ENCODE results near the gene NAALADL2. TPM values are rescaled to one million over a fixed set of nuclear protein-coding genes. Genes with fewer than 3 reads are reported as not detected.

Gene NAALADL2
- total RNA-seq, 1 donor from 2014 or later: 1.6 TPM

DNA sequence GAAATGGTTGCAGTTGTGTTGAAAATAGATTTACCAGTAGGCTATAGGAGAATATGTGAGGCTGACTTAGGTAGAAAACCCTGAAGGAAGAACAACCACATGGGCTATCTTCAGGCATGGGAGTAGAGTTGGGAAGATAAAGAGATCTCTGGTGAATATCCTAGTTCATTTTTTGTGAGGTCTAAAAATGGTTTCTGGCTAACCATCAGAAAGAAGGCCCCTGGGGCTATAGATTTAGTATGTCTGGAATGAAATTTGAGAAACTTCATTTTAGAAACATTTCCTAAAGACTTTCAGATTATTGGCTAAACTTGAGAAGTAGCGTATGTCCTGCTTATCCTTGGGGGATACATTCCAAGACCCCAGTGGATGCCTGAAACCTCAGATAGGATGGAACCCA is 148.2 kb downstream of the NAALADL2 start:
- no peak for DNase-seq
- Mint-ChIP-seq H3K4me3 (ENCODE audit: unreplicated experiment) (no peak overlapping the region), H3K36me3 (ENCODE audit: unreplicated experiment) (no peaks in the 10 kb centered on the region), H3K4me1 (ENCODE audit: low read depth, unreplicated experiment) (peaks cover 3% of the 10 kb centered on the region), H3K27me3 (ENCODE audit: unreplicated experiment) (no peaks in the 10 kb centered on the region), H3K9me3 (ENCODE audit: unreplicated experiment) (no peaks in the 10 kb centered on the region), H3K27ac (ENCODE audit: unreplicated experiment) (no peak overlapping the region)
- TF ChIP-seq, protein P1, sequence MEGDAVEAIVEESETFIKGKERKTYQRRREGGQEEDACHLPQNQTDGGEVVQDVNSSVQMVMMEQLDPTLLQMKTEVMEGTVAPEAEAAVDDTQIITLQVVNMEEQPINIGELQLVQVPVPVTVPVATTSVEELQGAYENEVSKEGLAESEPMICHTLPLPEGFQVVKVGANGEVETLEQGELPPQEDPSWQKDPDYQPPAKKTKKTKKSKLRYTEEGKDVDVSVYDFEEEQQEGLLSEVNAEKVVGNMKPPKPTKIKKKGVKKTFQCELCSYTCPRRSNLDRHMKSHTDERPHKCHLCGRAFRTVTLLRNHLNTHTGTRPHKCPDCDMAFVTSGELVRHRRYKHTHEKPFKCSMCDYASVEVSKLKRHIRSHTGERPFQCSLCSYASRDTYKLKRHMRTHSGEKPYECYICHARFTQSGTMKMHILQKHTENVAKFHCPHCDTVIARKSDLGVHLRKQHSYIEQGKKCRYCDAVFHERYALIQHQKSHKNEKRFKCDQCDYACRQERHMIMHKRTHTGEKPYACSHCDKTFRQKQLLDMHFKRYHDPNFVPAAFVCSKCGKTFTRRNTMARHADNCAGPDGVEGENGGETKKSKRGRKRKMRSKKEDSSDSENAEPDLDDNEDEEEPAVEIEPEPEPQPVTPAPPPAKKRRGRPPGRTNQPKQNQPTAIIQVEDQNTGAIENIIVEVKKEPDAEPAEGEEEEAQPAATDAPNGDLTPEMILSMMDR (IDR thresholded peaks at IDR 0.05; ENCODE audit: partially characterized antibody, unreplicated experiment): no peak

DNA sequence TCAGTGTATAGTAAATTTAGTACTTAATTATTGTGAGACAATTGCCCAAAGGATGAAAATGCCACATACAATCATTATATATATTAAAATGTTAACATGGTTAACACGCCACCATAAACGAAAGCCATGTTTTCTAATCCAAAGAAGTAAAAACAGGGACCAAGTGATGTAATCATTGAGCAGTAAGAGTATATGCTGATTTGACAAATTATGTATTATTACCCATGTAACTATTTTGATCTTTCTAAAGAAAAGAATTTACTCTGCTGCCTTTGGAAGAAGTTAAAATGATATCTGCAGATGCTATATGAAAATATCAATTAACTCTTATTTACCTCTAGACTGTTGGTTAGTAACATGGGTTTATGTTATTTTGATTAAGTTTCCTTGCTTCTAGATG is 150.2 kb downstream of the NAALADL2 start:
- Mint-ChIP-seq H3K27ac (ENCODE audit: unreplicated experiment) (no peak overlapping the region), H3K4me3 (ENCODE audit: unreplicated experiment) (no peak overlapping the region), H3K4me1 (ENCODE audit: low read depth, unreplicated experiment) (no peaks in the 10 kb centered on the region), H3K27me3 (ENCODE audit: unreplicated experiment) (no peaks in the 10 kb centered on the region), H3K9me3 (ENCODE audit: unreplicated experiment) (no peaks in the 10 kb centered on the region), H3K36me3 (ENCODE audit: unreplicated experiment) (no peaks in the 10 kb centered on the region)
- DNase-seq: no peak
- TF ChIP-seq, protein P1 (IDR thresholded peaks at IDR 0.05; ENCODE audit: partially characterized antibody, unreplicated experiment): no peak

DNA sequence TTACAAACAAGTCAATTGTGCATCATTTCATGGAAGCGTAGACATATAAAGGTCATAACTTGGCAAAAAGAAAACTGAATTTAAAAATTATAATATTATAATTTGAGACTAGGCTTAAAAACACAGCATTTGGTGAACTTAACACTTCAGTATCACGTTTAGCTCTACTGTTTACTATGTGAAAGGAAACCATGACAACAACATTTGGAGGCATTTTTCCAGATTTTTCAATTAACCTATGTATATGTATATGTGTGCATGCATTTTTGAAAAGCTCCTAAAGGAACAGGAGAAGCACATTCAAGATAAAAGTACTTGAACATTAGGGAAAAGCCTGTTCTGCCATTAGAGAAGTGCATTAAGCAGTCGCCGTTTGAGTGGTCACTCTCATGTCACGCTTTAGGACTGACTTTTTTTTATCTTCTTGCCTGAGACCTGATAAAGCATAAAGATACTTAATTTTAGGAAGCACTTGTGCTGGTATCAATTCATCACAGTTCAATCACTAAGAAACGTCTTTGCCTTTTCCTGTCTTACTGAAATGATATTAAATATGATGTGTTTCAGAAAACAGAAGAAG is 156.0 kb downstream of the NAALADL2 start:
- H3K9me3 Mint-ChIP-seq (ENCODE audit: unreplicated experiment): no peaks in the 10 kb centered on the region
- no peak for DNase-seq
- no peak overlapping the region for H3K27ac Mint-ChIP-seq (ENCODE audit: unreplicated experiment)
- no peaks in the 10 kb centered on the region for H3K27me3 Mint-ChIP-seq (ENCODE audit: unreplicated experiment)
- TF ChIP-seq, protein P1 (IDR thresholded peaks at IDR 0.05; ENCODE audit: partially characterized antibody, unreplicated experiment): no peak
- peaks cover 2% of the 10 kb centered on the region for H3K4me1 Mint-ChIP-seq (ENCODE audit: low read depth, unreplicated experiment)
- H3K36me3 Mint-ChIP-seq (ENCODE audit: unreplicated experiment): no peaks in the 10 kb centered on the region
- H3K4me3 Mint-ChIP-seq (ENCODE audit: unreplicated experiment): no peak overlapping the region

DNA sequence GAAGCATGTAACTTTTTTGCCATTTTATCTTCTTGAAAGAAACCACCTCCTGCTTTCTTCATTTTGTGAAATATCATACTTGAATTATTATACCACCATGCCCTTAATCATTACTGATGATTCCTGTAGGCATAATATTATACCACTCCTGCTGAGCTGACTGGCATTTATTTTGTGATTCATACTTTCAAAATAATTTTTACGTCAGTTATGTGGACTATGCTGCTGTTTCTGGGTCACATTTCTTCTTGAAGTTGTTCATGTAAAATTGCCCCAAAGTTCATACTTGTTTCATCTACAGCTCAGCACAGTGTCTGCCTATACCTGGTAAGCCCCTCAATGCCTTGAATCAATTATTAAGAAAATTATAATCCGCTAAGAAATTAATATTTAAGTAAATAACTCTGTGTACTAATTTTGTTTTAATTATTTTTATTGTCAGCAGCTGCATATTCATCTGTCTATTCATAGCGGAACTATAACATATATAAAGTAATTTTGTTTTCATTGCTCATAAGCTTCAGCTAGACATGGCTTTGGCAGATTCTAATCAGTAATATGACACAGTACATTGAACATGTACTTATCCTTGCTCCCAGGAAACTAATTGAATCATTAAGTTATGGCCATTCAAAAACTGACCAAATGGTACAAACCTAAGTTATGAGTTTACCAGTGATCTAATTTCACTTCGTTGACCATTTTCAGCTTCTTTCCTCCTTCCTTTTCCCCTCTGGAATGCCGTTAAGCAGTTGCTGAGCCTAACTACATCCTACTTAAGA is 160.0 kb downstream of the NAALADL2 start:
- Mint-ChIP-seq H3K9me3 (ENCODE audit: unreplicated experiment) (no peaks in the 10 kb centered on the region), H3K27ac (ENCODE audit: unreplicated experiment) (no peak overlapping the region), H3K4me1 (ENCODE audit: low read depth, unreplicated experiment) (peaks cover 2% of the 10 kb centered on the region), H3K4me3 (ENCODE audit: unreplicated experiment) (no peak overlapping the region), H3K27me3 (ENCODE audit: unreplicated experiment) (no peaks in the 10 kb centered on the region), H3K36me3 (ENCODE audit: unreplicated experiment) (no peaks in the 10 kb centered on the region)
- no peak for DNase-seq
- TF ChIP-seq, protein P1 (IDR thresholded peaks at IDR 0.05; ENCODE audit: partially characterized antibody, unreplicated experiment): no peak

DNA sequence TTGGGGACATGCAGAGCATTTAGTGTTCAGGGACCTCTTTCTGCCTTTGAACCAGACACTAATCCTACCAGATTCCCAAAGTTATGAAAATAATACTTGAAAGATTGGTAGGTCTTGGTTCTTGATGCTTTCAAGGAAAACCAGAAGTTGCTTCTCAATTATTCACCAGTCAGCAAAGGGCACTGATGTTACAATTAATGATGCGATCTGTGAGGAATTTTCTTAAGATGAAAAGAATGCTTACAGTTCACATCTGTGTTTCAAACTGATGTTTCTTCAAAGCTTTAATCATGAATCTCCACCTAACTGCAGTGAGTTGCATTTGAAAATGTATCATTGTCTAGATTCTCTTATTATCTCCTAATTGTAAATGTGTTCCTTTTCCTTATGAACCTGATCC is 161.0 kb downstream of the NAALADL2 start:
- H3K4me3 Mint-ChIP-seq (ENCODE audit: unreplicated experiment): no peak overlapping the region
- TF ChIP-seq, protein P1 (IDR thresholded peaks at IDR 0.05; ENCODE audit: partially characterized antibody, unreplicated experiment): no peak
- H3K36me3 Mint-ChIP-seq (ENCODE audit: unreplicated experiment): no peaks in the 10 kb centered on the region
- H3K27me3 Mint-ChIP-seq (ENCODE audit: unreplicated experiment): no peaks in the 10 kb centered on the region
- DNase-seq: no peak
- H3K27ac Mint-ChIP-seq (ENCODE audit: unreplicated experiment): no peak overlapping the region
- H3K9me3 Mint-ChIP-seq (ENCODE audit: unreplicated experiment): no peaks in the 10 kb centered on the region
- peaks cover 2% of the 10 kb centered on the region for H3K4me1 Mint-ChIP-seq (ENCODE audit: low read depth, unreplicated experiment)

Data from glutamatergic neuron (in vitro differentiated cells).